ENCODE data around the gene SHE.

DNA sequence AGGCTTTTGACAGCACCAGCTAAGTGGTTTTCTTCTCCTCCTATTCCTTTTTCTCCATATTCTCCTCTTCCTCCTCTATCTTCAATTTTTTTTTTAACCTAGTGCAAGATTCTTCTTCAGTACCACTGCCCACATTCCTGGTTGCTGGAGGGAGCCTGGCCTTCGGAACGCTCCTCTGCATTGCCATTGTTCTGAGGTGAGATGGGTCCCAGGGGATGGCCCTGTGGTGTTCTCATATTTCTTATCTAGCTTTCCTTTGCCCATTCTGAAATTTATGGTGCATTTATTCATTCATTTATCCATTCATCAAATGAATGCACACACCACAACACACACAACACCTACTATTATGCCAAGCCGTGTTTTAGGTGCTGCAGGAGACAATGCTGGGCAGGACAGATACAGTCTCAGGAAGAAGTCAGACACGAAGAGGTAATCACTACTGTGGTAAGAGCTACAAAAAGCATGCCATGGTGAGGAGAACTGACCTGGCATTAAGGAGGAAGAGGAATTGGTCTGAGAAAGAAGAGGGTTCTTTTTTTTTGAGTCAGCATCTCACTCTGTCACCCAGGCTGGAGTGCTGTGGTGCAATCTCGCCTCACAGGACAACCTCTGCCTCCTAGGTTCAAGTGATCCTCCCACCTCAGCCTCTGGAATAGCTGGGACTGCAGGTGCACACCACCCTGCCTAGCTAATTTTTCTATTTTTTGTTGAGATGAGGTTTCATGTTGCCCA, 47.7 kb downstream of the SHE start:
- TF ChIP-seq FOXK2 (IDR thresholded peaks at IDR 0.05) (no peak), NFRKB (IDR thresholded peaks at IDR 0.05) (no peak), BHLHE40 (IDR thresholded peaks at IDR 0.05; ENCODE audit: borderline replicate concordance) (no peak), TARDBP (IDR thresholded peaks at IDR 0.05) (no peak), FOXM1 (IDR thresholded peaks at IDR 0.05; ENCODE audit: borderline replicate concordance) (no peak)

Measured in HEK293T (cell line).